CD4-positive, CD25-positive, alpha-beta regulatory T cell (primary cell): ENCODE measurements around the gene MAP3K5. TPM values are rescaled to one million over a fixed set of nuclear protein-coding genes. Genes with fewer than 3 reads are reported as not detected.
"Not testable (repeated sequence)": the region's sequence is repeated elsewhere in the genome, so short reads cannot be mapped to it uniquely, and the experiment has no call there.

Source experiments
- ATAC-seq, 2 donors: fragments of 150-1000 bp; cut with Tn5 transposase; one replicate each; pipeline ENCODE4 v1.10.0; 2021; ENCODE audit warnings: low read depth in 2 of 2, moderate number of reproducible peaks in 2 of 2, moderate library complexity in 1 of 2
- DNase-seq, 3 donors: peaks; one replicate each; pipeline versions ENCODE4 v3.0.0 to v3.0.0-alpha.2; 2012 to 2022; ENCODE audit warnings: mixed read lengths in 1 of 3
- H3K27ac ChIP-seq: one replicate; pipeline ENCODE4 v1.7.0; 2013; ENCODE audit warnings: mild to moderate bottlenecking, low read length; ENCODE audit not compliant: insufficient read depth, poor library complexity, severe bottlenecking
- H3K27me3 ChIP-seq: one replicate; pipeline ENCODE4 v1.7.0; 2013; ENCODE audit warnings: low read length; ENCODE audit not compliant: control insufficient read depth, insufficient read depth
- H3K36me3 ChIP-seq: one replicate; pipeline ENCODE4 v1.7.0; 2013; ENCODE audit warnings: mild to moderate bottlenecking, low read length, moderate library complexity; ENCODE audit not compliant: control insufficient read depth, insufficient read depth
- H3K4me1 ChIP-seq: 2 replicates; pipeline ENCODE4 v1.7.0; 2013; ENCODE audit warnings: mild to moderate bottlenecking, low read length; ENCODE audit not compliant: insufficient read depth, control insufficient read depth, poor library complexity, severe bottlenecking
- H3K4me3 ChIP-seq: one replicate; pipeline ENCODE4 v1.7.0; 2013; ENCODE audit warnings: low read depth, mild to moderate bottlenecking, low read length, moderate library complexity
- H3K9me3 ChIP-seq, 2 experiments: 1 replicate in 1 of 2; 2 replicates in 1 of 2; pipeline ENCODE4 v1.7.0; 2013; ENCODE audit warnings: low read length in 2 of 2, mild to moderate bottlenecking in 1 of 2, moderate library complexity in 1 of 2; ENCODE audit not compliant: control insufficient read depth in 2 of 2
- H3K27ac Mint-ChIP-seq, 3 donors: one replicate each; pipeline ENCODE4 v1.8.0; 2020 to 2022; ENCODE audit warnings: mild to moderate bottlenecking in 3 of 3, mixed read lengths in 3 of 3, moderate library complexity in 2 of 3
- H3K27me3 Mint-ChIP-seq: one replicate; pipeline ENCODE4 v1.8.0; 2022; ENCODE audit warnings: mild to moderate bottlenecking, mixed read lengths
- H3K36me3 Mint-ChIP-seq: one replicate; pipeline ENCODE4 v1.8.0; 2020; ENCODE audit warnings: mixed read lengths
- H3K4me1 Mint-ChIP-seq, 4 donors: one replicate each; pipeline ENCODE4 v1.8.0; 2020 to 2022; ENCODE audit warnings: mixed read lengths in 4 of 4, mild to moderate bottlenecking in 1 of 4
- H3K4me3 Mint-ChIP-seq, 4 donors: one replicate each; pipeline ENCODE4 v1.8.0; 2020 to 2022; ENCODE audit warnings: mild to moderate bottlenecking in 4 of 4, mixed read lengths in 4 of 4, moderate library complexity in 3 of 4
- H3K9me3 Mint-ChIP-seq, 7 donors: one replicate each; pipeline ENCODE4 v1.8.0; 2020 to 2022; ENCODE audit warnings: mixed read lengths in 7 of 7, mild to moderate bottlenecking in 3 of 7, moderate library complexity in 2 of 7
- polyA plus RNA-seq, 4 donors: library from polyadenylated mRNA; unstranded; fragments of 300-500 nt; fragmentation: Illumina TruSeq; gene quantifications; one replicate each; pipeline ENCODE4 v1.2.3, GENCODE V29; 2021
- total RNA-seq: library from RNA; stranded (reverse); gene quantifications from one replicate; pipeline ENCODE4 v1.2.3, GENCODE V29; 2022

The MAP3K5 gene
- total and polyA plus RNA-seq, 5 donors from 2014 or later: 14.4 to 44.0 (median 20.5) TPM

DNA sequence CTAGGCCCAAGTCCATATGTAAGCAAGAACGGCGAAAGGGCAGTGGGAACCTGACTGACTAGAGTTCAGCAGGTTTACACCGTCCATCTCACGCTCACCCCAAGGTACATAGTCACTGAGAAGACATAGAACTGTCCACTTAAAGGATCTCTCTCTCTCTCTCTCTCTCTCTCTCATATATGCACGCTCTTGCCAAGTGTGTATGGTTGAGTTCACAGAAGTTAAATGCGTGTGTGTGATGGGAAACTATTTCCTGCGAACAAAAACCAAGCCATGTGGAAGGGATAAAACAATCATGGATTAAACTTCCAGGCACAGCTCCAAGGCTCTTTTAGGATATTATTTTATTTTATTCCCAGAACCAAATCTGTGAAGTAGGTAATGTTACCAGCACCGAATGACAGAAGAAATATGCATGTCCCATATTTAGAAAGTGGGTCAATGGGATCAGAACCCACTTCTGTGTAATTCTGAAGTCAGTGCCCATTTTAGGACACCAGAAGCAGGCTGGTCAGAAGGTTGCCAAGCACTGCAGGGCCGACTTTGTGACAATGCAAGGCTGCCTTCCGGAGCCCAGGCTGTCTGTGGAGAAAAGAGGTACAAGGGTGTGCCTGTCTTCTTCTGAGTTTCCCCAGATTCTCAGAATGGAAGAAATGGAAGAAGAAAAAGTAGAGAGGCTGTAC is 192.8 kb downstream of the MAP3K5 start:
- H3K9me3 Mint-ChIP-seq: no peaks in the 10 kb centered on the region
- no peak for DNase-seq
- peaks cover 6% of the 10 kb centered on the region for H3K4me1 ChIP-seq
- H3K27me3 ChIP-seq: no peaks in the 10 kb centered on the region
- ATAC-seq: no peak
- H3K36me3 Mint-ChIP-seq: peaks cover 48% of the 10 kb centered on the region
- H3K4me3 ChIP-seq: no peak overlapping the region
- no peaks in the 10 kb centered on the region for H3K9me3 ChIP-seq
- no peak overlapping the region for H3K27ac Mint-ChIP-seq
- peaks cover 9 to 21% (median 11%) of the 10 kb centered on the region in 4 donors for H3K4me1 Mint-ChIP-seq
- no peak overlapping the region for H3K27ac ChIP-seq
- peaks cover 66% of the 10 kb centered on the region for H3K36me3 ChIP-seq
- H3K4me3 Mint-ChIP-seq: no peak overlapping the region
- H3K27me3 Mint-ChIP-seq: no peaks in the 10 kb centered on the region

DNA sequence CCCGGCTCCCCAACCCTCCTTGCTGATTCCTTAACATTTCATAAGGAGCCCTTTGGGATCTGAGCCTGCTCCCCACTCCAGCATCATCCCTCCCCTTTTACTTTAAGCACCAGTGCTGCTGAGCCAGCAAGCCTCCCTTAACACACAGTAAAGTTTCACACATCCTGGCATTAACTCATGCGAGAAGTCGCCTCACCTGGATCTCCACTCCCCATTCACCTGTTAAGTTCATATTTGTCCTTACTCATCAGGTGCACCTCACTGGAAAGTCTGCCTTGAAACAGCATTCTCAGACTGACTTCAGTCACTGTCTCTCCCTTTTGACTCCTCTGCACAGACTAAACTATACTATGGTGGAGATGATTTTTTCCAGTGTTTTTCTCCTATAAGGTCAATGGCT is 194.2 kb downstream of the MAP3K5 start:
- Histone ChIP-seq H3K27ac (no peak overlapping the region), H3K36me3 (peaks cover 55% of the 10 kb centered on the region), H3K27me3 (no peaks in the 10 kb centered on the region), H3K4me3 (no peak overlapping the region), H3K9me3 (no peaks in the 10 kb centered on the region), H3K4me1 (peaks cover 18% of the 10 kb centered on the region)
- peaks cover 22 to 34% (median 23%) of the 10 kb centered on the region in 4 donors for H3K4me1 Mint-ChIP-seq
- no peak overlapping the region for H3K4me3 Mint-ChIP-seq
- H3K36me3 Mint-ChIP-seq: peaks cover 45% of the 10 kb centered on the region
- ATAC-seq (no peak), DNase-seq (no peak)
- peak overlapping the region; percentile 5 to 32 (median 10) for H3K27ac Mint-ChIP-seq
- no peaks in the 10 kb centered on the region for H3K27me3 Mint-ChIP-seq
- no peaks in the 10 kb centered on the region for H3K9me3 Mint-ChIP-seq

DNA sequence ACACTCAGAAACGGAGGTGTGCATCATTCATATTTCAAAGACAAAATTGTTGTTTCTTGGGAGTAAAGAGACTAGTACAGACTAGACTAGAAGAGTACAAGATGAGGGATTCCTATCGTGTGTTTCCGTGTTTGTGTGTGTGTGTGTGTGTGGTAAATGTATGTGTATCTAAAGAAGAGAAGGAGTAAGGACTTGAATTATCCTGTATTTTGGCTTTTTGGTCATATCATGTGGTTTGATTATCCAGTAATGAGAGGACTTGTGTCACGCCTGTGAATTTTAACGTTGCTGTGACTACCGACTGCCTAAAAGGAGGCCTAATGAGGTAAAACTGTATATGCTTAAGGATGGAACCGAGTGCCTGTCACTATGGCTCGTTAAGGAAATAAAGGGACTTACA is 197.6 kb downstream of the MAP3K5 start:
- H3K27me3 Mint-ChIP-seq: no peaks in the 10 kb centered on the region
- ATAC-seq (no peak), DNase-seq (no peak)
- peaks cover 18% of the 10 kb centered on the region for H3K4me1 ChIP-seq
- peak overlapping the region in 2 of 3 donors; percentile 5 to 53 for H3K27ac Mint-ChIP-seq
- H3K36me3 Mint-ChIP-seq: peaks cover 60% of the 10 kb centered on the region
- no peaks in the 10 kb centered on the region for H3K27me3 ChIP-seq
- H3K4me3 ChIP-seq: peak overlapping the region; percentile 10
- peaks cover 19 to 34% (median 23%) of the 10 kb centered on the region in 4 donors for H3K4me1 Mint-ChIP-seq
- peaks cover 59% of the 10 kb centered on the region for H3K36me3 ChIP-seq
- H3K9me3 ChIP-seq: no peaks in the 10 kb centered on the region
- H3K27ac ChIP-seq: peak overlapping the region; percentile 48
- peaks cover 0 to 1% (median 0%) of the 10 kb centered on the region in 7 donors for H3K9me3 Mint-ChIP-seq
- no peak overlapping the region for H3K4me3 Mint-ChIP-seq

DNA sequence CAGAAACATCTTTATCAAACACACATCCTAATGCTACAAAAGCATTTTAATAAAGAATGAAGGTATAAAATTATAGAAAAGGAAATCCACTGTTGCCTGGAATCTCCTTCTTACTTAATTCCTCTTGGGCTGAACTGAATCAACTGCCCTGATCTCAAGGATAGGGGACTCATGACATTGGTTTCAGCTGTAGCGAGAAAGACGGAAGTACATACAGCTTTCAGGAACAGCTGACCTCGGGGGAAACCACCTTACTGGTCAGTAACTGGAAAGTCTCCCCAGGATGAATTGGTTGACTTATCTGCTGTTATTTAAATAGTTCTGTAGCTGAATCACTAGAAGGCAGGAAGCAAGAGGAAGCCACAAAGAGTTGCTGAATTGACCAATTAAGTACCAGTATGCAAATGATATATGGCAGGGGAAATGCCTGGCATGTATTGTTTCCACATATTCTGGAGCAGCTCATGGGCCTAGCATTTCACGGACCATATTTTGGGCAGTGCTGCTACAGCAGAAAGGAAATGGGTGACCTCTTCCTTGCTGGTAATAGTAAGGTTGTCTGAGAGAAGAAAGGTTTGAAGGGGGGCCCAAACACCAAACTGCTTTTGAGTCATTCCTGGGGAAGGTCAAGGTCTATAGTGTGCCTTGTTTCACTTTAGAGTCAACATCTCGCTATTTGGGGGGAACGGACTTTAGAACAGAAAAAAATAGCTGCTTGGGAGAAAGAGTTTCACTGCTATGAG is 198.4 kb downstream of the MAP3K5 start:
- Mint-ChIP-seq H3K36me3 (peaks cover 68% of the 10 kb centered on the region), H3K27me3 (no peaks in the 10 kb centered on the region)
- DNase-seq: peak; percentile 2 to 77 (median 31)

DNA sequence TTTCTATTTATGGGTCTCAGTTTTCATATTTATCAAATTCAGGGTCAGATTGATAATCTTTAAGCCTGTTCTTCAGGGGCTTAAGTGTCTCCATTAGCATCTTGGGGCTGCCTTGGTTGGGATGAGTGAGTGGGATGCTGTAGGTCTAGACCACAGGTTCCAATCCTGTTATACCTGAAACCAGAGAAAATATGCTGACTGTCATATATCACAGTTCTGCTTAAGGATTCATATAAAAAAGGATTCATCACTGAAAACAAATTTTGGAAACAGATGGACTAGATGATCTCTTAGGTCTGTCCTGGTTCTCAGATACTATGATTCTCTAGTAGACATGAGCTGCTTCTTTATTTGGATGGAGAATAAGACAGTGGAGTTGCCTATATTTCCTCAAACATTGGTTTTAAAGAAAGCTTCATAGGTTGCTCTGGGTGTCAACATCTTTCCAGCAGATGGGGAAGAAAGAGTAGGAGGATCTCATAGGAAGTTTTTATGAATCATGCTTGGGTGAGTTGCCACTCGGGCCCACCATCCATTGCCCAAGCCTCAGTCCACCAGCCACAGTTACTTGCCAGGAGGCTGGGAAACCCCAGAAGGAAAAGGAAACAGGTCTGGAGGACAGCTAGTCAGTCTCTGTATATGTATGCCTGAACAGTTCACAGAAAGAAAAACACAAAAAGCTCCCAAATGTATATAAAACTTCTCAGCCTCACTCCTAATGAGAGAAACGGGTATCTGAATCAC is 199.2 kb downstream of the MAP3K5 start:
- H3K9me3 ChIP-seq: no peaks in the 10 kb centered on the region
- H3K4me1 ChIP-seq: peaks cover 18% of the 10 kb centered on the region
- DNase-seq (no peak), ATAC-seq (no peak)
- H3K27ac ChIP-seq: peak overlapping the region; percentile 29
- H3K36me3 Mint-ChIP-seq: peaks cover 68% of the 10 kb centered on the region
- no peaks in the 10 kb centered on the region for H3K27me3 ChIP-seq
- H3K36me3 ChIP-seq: peaks cover 69% of the 10 kb centered on the region
- H3K4me3 ChIP-seq: no peak overlapping the region
- peak overlapping the region in 2 of 3 donors; percentile 24 to 50 for H3K27ac Mint-ChIP-seq
- H3K4me1 Mint-ChIP-seq: peaks cover 19 to 34% (median 22%) of the 10 kb centered on the region in 4 donors
- no peaks in the 10 kb centered on the region for H3K27me3 Mint-ChIP-seq
- H3K4me3 Mint-ChIP-seq: no peak overlapping the region
- H3K9me3 Mint-ChIP-seq: peaks cover 0 to 1% (median 0%) of the 10 kb centered on the region in 7 donors

More for the DNA sequence above, 198.4 kb downstream of the MAP3K5 start:
- H3K4me3 ChIP-seq: peak overlapping the region; percentile 49
- no peaks in the 10 kb centered on the region for H3K9me3 ChIP-seq
- no peaks in the 10 kb centered on the region for H3K27me3 ChIP-seq
- Mint-ChIP-seq H3K27ac (peak overlapping the region; percentile 5 to 70 (median 7)), H3K9me3 (peaks cover 0 to 1% (median 0%) of the 10 kb centered on the region in 7 donors), H3K4me1 (peaks cover 19 to 34% (median 22%) of the 10 kb centered on the region in 4 donors), H3K4me3 (peak overlapping the region in 3 of 4 donors; percentile 1 to 35 (median 10))
- H3K36me3 ChIP-seq: peaks cover 62% of the 10 kb centered on the region
- peak; percentile 78 to 83 for ATAC-seq
- H3K27ac ChIP-seq: peak overlapping the region; percentile 48
- peaks cover 18% of the 10 kb centered on the region for H3K4me1 ChIP-seq

DNA sequence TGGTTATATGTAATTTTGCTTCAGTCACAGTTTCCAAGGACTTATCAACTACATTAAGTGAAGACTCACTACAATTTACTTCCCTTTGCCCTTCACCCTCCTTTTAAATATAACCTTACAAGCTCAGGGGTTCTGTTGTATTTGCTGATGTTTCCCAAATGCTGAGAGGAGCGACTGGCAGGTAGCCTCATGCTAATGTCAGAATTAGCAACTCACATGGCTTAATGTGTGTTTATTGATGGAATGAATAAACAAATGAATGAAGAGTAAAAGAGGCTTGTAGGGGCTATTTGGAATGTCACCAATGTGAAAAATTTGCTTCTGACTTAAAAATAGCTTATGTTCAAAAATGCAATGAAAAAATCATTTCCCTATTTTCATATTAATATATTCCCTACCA is 200.7 kb downstream of the MAP3K5 start:
- Histone ChIP-seq H3K27me3 (no peaks in the 10 kb centered on the region), H3K4me3 (no peak overlapping the region), H3K27ac (no peak overlapping the region), H3K36me3 (peaks cover 73% of the 10 kb centered on the region), H3K9me3 (no peaks in the 10 kb centered on the region), H3K4me1 (peaks cover 18% of the 10 kb centered on the region)
- Mint-ChIP-seq H3K4me3 (no peak overlapping the region), H3K9me3 (peaks cover 0 to 1% (median 0%) of the 10 kb centered on the region in 7 donors), H3K27ac (no peak overlapping the region), H3K4me1 (peaks cover 19 to 33% (median 22%) of the 10 kb centered on the region in 4 donors), H3K36me3 (peaks cover 68% of the 10 kb centered on the region), H3K27me3 (no peaks in the 10 kb centered on the region)
- no peak for ATAC-seq
- no peak for DNase-seq

DNA sequence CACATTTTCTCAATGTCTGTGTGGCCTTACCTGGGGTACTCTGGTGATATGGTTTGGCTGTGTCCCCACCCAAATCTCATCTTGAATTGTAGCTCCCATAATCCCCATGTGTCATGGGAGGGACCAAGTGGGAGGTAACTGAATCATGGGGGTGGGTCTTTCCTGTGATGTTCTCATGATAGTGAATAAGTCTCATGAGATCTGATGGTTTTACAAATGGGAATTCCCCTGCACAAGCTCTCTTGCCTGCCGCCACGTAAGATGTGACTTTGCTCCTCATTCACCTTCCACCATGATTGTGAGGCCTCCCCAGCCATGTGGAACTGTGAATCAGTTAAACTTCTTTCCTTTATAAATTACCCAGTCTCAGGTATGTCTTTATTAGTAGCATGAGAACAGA is 201.4 kb downstream of the MAP3K5 start:
- Mint-ChIP-seq H3K4me1 (peaks cover 16 to 25% (median 19%) of the 10 kb centered on the region in 4 donors), H3K36me3 (peaks cover 64% of the 10 kb centered on the region)
- not testable (repeated sequence) for H3K4me3 ChIP-seq, H3K4me3 Mint-ChIP-seq, H3K9me3 ChIP-seq, H3K9me3 Mint-ChIP-seq, H3K27ac ChIP-seq, H3K27ac Mint-ChIP-seq, H3K27me3 ChIP-seq, ATAC-seq, DNase-seq, H3K27me3 Mint-ChIP-seq
- Histone ChIP-seq H3K4me1 (peaks cover 18% of the 10 kb centered on the region), H3K36me3 (peaks cover 68% of the 10 kb centered on the region)
